GM12891 (cell line): Measurements from ENCODE around the gene DPF1.

Source experiments
- POLR2A ChIP-seq: IDR thresholded peaks from 2 replicates; pipeline ENCODE4 v1.6.1; 2011; ENCODE audit warnings: low read depth, low read length, control low read depth
- POLR2AphosphoS5 ChIP-seq: IDR thresholded peaks from 2 replicates; pipeline ENCODE4 v1.6.1; 2011; ENCODE audit warnings: low read depth, low read length, control low read depth
- POU2F2 ChIP-seq: IDR thresholded peaks from 2 replicates; pipeline ENCODE4 v1.6.1; 2011; ENCODE audit warnings: low read depth, mild to moderate bottlenecking, control low read depth, low read length, moderate library complexity
- SPI1 ChIP-seq: IDR thresholded peaks from 2 replicates; pipeline ENCODE4 v1.6.1; 2011; ENCODE audit warnings: low read depth, low read length, control low read depth
- TAF1 ChIP-seq: IDR thresholded peaks from 2 replicates; pipeline ENCODE4 v1.6.1; 2011; ENCODE audit warnings: low read depth, low read length, control low read depth

GRCh38 chr19:38247734-38248268 is 23.8 kb upstream of the DPF1 start:
- TF ChIP-seq POLR2AphosphoS5 (no peak), POLR2A (no peak), POU2F2 (no peak), TAF1 (no peak), SPI1 (no peak)
